ENCODE results near the gene PKMYT1.

- TF ChIP-seq EZH2 (IDR thresholded peaks at IDR 0.05; ENCODE audit: borderline replicate concordance, insufficient read depth, low read length, poor library complexity, severe bottlenecking): no peak
- TF ChIP-seq, protein P1, sequence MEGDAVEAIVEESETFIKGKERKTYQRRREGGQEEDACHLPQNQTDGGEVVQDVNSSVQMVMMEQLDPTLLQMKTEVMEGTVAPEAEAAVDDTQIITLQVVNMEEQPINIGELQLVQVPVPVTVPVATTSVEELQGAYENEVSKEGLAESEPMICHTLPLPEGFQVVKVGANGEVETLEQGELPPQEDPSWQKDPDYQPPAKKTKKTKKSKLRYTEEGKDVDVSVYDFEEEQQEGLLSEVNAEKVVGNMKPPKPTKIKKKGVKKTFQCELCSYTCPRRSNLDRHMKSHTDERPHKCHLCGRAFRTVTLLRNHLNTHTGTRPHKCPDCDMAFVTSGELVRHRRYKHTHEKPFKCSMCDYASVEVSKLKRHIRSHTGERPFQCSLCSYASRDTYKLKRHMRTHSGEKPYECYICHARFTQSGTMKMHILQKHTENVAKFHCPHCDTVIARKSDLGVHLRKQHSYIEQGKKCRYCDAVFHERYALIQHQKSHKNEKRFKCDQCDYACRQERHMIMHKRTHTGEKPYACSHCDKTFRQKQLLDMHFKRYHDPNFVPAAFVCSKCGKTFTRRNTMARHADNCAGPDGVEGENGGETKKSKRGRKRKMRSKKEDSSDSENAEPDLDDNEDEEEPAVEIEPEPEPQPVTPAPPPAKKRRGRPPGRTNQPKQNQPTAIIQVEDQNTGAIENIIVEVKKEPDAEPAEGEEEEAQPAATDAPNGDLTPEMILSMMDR (IDR thresholded peaks at IDR 0.05; ENCODE audit: poor library complexity, severe bottlenecking): peak; percentile 92
Observed at GRCh38 chr16:2983706-2984136, 3.5 kb upstream of the PKMYT1 start.
